ENCODE data around the gene MGMT.

The MGMT gene

GRCh38 chr10:129544205-129545202 lies 77.5 kb downstream of the MGMT start:
- no peak for DNase-seq (ENCODE audit: low spot score)

GRCh38 chr10:129545261-129545660 lies 78.2 kb downstream of the MGMT start:
- DNase-seq (ENCODE audit: low spot score) = no peak

GRCh38 chr10:129546106-129546505 lies 79.1 kb downstream of the MGMT start:
- DNase-seq (ENCODE audit: low spot score) = no peak

GRCh38 chr10:129547608-129548007 lies 80.6 kb downstream of the MGMT start:
- no peak for DNase-seq (ENCODE audit: low spot score)

- DNase-seq (ENCODE audit: low spot score) = no peak
These were observed 81.6 kb downstream of the MGMT start for GRCh38 chr10:129548600-129548999.

- DNase-seq (ENCODE audit: low spot score) = no peak
These were observed 83.0 kb downstream of the MGMT start for GRCh38 chr10:129550076-129550475.

- no peak for DNase-seq (ENCODE audit: low spot score)
These were observed 83.6 kb downstream of the MGMT start for GRCh38 chr10:129550658-129551057.

GRCh38 chr10:129552119-129552518 lies 85.1 kb downstream of the MGMT start:
- DNase-seq (ENCODE audit: low spot score) = no peak

GRCh38 chr10:129553928-129554327 lies 86.9 kb downstream of the MGMT start:
- no peak for DNase-seq (ENCODE audit: low spot score)

GRCh38 chr10:129556316-129556715 lies 89.3 kb downstream of the MGMT start:
- no peak for DNase-seq (ENCODE audit: low spot score)

- no peak for DNase-seq (ENCODE audit: low spot score)
These were observed 93.3 kb downstream of the MGMT start for GRCh38 chr10:129560361-129560760.

- DNase-seq (ENCODE audit: low spot score) = no peak
These were observed 95.4 kb downstream of the MGMT start for GRCh38 chr10:129562487-129562886.

- no peak for DNase-seq (ENCODE audit: low spot score)
These were observed 97.9 kb downstream of the MGMT start for GRCh38 chr10:129564923-129565322.

GRCh38 chr10:129568583-129569344 lies 101.7 kb downstream of the MGMT start:
- no peak for DNase-seq (ENCODE audit: low spot score)

- no peak for DNase-seq (ENCODE audit: low spot score)
These were observed 103.1 kb downstream of the MGMT start for GRCh38 chr10:129570185-129570584.

GRCh38 chr10:129579228-129579627 lies 112.2 kb downstream of the MGMT start:
- no peak for DNase-seq (ENCODE audit: low spot score)

- no peak for DNase-seq (ENCODE audit: low spot score)
These were observed 113.0 kb downstream of the MGMT start for GRCh38 chr10:129580010-129580409.

GRCh38 chr10:129580901-129581300 lies 113.9 kb downstream of the MGMT start:
- DNase-seq (ENCODE audit: low spot score) = no peak

- no peak for DNase-seq (ENCODE audit: low spot score)
These were observed 114.9 kb downstream of the MGMT start for GRCh38 chr10:129581827-129582411.

GRCh38 chr10:129583831-129584230 lies 116.8 kb downstream of the MGMT start:
- no peak for DNase-seq (ENCODE audit: low spot score)

- no peak for DNase-seq (ENCODE audit: low spot score)
These were observed 119.9 kb downstream of the MGMT start for GRCh38 chr10:129586898-129587443.

GRCh38 chr10:129589546-129589945 lies 122.5 kb downstream of the MGMT start:
- no peak for DNase-seq (ENCODE audit: low spot score)

Data from LoVo (cell line).